GM18520 (cell line): ENCODE measurements around the gene ARHGEF7.

Experiments
- ATAC-seq: cut with Tn5 transposase; IDR thresholded peaks from one replicate; pipeline ENCODE4 v1.9.1; 2021; ENCODE audit not compliant: unreplicated experiment

Gene ARHGEF7

GRCh38 chr13:111270765-111271698, 155.9 kb downstream of the ARHGEF7 start:
- no peak for ATAC-seq

GRCh38 chr13:111272117-111272516, 157.0 kb downstream of the ARHGEF7 start:
- ATAC-seq, result no peak

GRCh38 chr13:111275382-111275781, 160.3 kb downstream of the ARHGEF7 start:
- no peak for ATAC-seq

GRCh38 chr13:111275995-111276618, 161.0 kb downstream of the ARHGEF7 start:
- no peak for ATAC-seq

GRCh38 chr13:111278258-111278657, 163.1 kb downstream of the ARHGEF7 start:
- ATAC-seq, result no peak

GRCh38 chr13:111278743-111279652, 163.9 kb downstream of the ARHGEF7 start:
- no peak for ATAC-seq

GRCh38 chr13:111280226-111280625, 165.1 kb downstream of the ARHGEF7 start:
- no peak for ATAC-seq

GRCh38 chr13:111280681-111281585, 165.8 kb downstream of the ARHGEF7 start:
- ATAC-seq, result no peak

GRCh38 chr13:111281751-111282311, 166.7 kb downstream of the ARHGEF7 start:
- no peak for ATAC-seq

GRCh38 chr13:111282425-111282824, 167.3 kb downstream of the ARHGEF7 start:
- no peak for ATAC-seq

GRCh38 chr13:111282997-111283396, 167.9 kb downstream of the ARHGEF7 start:
- no peak for ATAC-seq

- ATAC-seq, result no peak
Measured at GRCh38 chr13:111283457-111283856, 168.3 kb downstream of the ARHGEF7 start.

- no peak for ATAC-seq
Measured at GRCh38 chr13:111283991-111284390, 168.9 kb downstream of the ARHGEF7 start.

- ATAC-seq, result no peak
Measured at GRCh38 chr13:111284565-111284964, 169.5 kb downstream of the ARHGEF7 start.

GRCh38 chr13:111286162-111286561, 171.1 kb downstream of the ARHGEF7 start:
- no peak for ATAC-seq

- no peak for ATAC-seq
Measured at GRCh38 chr13:111286749-111287148, 171.6 kb downstream of the ARHGEF7 start.

GRCh38 chr13:111287201-111287600, 172.1 kb downstream of the ARHGEF7 start:
- ATAC-seq, result no peak

GRCh38 chr13:111288276-111288675, 173.2 kb downstream of the ARHGEF7 start:
- no peak for ATAC-seq

- ATAC-seq, result no peak
Measured at GRCh38 chr13:111289251-111289650, 174.1 kb downstream of the ARHGEF7 start.

GRCh38 chr13:111291908-111292307, 176.8 kb downstream of the ARHGEF7 start:
- ATAC-seq, result no peak
